ENCODE data around the gene FRA10AC1.
A peak's percentile ranks its signal among the peaks of the same experiment; 100 is the strongest.

The FRA10AC1 gene, protein sequence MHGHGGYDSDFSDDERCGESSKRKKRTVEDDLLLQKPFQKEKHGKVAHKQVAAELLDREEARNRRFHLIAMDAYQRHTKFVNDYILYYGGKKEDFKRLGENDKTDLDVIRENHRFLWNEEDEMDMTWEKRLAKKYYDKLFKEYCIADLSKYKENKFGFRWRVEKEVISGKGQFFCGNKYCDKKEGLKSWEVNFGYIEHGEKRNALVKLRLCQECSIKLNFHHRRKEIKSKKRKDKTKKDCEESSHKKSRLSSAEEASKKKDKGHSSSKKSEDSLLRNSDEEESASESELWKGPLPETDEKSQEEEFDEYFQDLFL

DNA sequence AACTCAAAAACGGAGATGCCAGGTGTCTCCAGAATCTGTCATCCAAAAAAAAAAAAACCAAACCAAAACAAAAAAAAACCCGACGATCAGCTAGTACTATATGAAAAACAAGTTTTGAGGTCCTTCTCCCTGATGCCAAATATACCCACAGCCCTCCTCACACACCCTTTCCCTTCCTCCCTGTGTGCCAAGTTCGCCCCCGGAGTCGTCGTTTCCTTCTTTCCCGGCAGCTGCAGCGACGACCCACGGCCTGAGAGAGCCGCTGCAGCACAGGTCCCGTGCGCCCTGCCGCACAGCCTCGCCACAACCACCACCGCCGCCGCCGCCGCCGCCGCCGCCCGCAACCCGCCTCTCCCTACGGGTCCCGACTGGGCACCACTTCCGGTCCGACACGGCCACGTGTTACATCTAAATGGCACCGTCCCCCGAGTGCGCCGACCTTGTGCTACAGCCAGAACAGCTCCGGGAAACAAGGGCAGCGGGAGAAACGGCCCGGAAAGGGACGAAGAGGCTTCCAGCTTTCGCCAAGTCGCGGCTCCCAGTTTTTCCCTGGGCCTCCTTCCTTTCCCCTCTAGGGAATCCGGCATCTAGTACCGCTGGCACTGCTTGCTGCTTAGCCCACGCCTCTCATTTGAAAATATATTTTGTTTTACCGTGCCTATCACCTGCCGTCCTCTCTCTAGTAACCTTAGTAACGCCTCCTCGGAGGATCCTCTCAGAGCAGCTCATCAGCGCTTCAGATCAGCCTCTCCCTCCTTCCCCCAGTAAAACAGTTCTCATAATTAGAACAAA is at the start of gene FRA10AC1:
Gene FRA10AC1, minus strand, starts transcription at position 383 of the 792 bp plus-strand sequence. CDS start 2,486 bp downstream, outside the sequence.
- peak; percentile 97 for DNase-seq (ENCODE audit: low read depth, low spot score)

DNA sequence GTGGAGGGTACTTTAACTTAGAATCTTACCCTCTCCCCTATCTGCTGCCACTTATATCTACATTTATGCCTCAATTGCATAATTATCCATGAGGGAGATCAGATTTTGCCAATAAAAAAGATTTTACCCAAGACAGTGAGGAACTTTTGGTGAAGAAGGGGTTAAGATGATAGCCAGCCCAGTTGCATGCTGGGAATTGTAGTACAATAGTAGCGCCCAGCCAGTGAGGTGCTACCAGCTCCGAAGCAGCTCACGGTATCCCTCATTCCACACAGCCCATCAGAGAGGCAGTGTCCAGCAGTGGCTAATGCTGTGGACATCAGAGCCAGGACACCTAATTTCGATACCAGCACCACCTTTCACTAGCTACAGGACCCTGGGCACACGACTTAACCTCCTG is 49.4 kb upstream of the FRA10AC1 start:
- peak; percentile 58 for DNase-seq (ENCODE audit: low read depth, low spot score)

DNA sequence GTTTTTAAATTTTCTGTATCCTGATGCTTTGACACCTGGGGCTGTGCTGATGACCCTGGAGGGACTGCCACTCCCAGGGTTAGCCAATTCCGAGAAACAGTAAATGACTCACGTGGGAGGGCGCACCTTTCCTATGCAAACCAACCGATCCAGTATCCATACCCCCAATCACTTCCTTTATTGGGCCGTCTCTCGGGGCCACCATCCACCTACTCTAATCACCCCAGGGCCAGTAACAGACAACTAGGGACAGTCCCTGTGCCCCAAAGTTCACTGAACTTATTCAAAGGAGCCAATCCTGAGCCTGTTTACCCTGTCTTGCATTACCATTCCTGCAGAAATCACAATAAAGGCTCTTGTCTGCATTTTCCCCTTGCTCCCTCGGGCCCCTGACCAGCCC is 48.7 kb upstream of the FRA10AC1 start:
- DNase-seq (ENCODE audit: low read depth, low spot score), result no peak

DNA sequence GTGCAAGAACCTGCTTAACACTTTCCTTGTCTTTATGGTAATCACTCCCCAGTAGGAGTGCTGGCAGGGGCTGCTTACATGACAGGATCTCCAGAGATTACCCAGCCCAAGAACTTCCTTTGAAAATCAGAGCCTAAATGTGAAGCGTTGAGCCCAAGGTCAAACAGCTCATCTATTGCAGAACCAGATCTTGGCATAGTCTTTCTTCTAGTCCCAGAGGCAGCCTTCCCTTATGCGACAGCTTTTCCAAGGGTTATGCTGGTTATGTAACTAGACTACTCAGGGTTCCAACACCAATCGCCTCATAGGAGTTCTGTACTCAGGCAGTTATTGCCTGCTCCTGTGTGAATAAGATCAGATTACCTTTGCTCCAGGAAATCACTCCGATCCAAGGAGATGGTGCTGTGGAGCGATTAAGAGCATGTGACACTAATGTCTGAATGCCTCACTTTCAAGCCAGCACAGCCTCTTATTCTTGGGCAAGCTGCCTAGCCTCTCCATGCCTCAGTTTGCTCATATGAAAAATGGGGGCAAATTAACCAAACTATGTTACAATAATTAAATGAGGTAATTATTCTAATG is 46.9 kb upstream of the FRA10AC1 start:
- DNase-seq (ENCODE audit: low read depth, low spot score), result no peak

DNA sequence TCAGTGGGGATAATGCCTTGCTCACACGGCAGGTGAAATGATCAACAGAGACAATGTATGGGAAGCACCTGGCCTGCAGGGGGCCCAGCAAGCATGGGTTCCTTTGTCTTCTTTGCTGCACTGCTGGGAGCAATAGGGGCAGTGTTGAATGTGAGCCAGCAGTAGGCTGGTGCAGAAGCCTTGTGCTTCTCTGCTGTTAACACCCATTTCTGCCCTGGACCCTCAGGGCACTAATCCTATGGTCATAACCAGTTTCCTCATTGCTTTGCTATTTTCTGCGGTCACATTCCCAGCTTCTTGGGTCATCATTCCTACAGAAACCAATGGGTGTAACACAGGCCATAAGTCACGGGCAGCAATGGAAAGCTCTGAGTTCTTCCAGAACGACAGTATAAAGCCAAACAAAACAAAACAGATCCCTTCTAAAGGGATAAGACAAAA is 44.5 kb upstream of the FRA10AC1 start:
- peak; percentile 96 for DNase-seq (ENCODE audit: low read depth, low spot score)

DNA sequence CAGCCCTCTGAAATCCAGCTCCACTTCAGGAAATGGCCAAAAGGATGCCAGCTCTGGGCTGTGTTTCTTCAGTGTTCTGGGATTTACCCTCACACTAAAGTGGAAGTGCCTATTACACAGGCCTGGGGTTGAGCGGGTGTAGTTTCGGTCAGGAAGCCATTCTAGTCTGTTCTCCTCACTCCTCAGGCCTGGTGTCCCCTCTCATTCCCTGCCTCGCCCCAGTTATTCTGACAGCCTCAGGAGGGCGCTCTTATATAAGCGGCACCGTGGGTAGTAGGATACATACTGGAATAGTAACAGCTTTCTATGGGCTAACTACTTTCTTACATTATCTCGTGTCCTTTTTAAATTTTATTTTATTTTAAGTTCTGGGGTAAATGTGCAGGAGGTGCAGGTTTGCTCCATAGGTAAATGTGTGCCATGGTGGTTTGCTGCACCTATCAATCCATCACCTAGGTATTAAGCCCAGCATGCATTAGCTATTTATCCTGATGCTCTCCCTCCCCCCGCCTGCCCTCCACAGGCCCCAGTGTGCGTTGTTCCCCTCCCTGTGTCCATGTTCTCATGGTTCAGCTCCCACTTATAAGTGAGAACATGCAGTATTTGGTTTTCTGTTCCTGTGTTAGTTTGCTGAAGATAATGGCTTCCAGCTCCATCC is 43.1 kb upstream of the FRA10AC1 start:
- peak; percentile 77 for DNase-seq (ENCODE audit: low read depth, low spot score)

DNA sequence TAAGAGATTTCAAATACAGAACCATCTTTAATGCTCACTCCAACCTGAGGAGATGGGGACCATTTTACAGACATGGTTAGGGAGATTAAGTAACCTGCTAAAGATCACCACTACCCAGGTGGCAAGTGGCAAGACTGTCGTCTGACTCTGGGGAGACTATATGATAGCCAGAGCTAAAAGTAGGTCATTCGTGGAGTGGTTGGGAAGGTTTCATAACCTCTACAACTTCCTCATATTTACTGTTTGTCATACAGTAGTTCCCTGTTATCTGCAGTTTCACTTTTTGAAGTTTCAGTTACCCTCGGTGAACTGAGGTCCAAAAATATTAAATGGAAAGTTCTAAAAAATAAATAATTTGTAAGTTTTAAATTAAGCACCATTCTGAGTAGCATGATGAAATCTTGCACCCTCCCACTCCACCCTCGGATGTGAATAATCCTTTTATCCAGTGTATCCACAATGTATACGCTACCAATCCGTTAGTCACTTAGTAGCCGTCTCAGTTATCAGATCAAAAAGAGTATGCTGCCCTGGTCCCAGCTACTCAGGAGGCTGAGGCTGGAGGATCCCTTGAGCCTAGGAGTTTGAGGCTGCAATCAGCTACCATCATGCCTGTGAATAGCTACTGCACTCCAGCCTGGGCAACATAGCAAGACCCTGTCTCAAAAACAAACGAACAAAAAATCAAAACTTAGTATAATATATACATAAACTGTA is 40.4 kb upstream of the FRA10AC1 start:
- DNase-seq (ENCODE audit: low read depth, low spot score), result no peak

DNA sequence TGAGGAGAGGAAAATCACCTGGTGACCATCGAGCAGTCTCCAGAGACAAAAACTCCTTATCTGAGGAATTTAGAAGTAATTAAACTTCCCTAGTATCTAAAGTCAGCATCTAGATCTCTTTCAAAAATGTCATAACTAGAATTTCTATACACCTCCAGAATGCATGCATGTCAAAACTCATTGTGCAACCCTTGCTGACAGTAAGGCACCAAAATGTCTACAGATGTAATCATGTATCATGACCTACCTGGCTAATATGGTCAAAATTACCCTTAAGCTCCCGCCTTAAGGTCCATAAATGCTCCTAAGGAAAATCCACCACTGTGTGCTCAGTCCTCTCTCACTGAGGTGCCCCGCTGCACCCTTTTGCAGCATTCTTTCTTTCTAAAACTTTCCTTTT is 39.0 kb upstream of the FRA10AC1 start:
- no peak for DNase-seq (ENCODE audit: low read depth, low spot score)

DNA sequence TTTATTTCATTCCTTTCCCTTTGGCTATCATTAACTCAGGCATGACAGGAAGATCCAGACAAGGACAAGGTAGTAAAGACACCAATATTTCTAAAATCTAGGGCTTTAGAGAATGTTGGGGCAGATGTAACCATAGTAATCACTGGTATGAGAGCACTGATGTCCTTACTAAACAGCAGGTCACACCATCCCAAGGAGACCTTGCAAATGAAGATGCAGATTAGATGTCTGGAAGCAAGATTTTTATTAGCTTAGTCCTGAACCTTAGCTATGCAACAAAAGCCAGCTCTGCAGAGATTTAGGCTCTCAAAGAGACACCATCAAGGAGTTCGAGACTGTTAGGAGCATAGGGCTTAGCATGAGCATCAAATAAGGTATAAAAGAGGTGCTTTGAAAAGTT is 23.6 kb upstream of the FRA10AC1 start:
- DNase-seq (ENCODE audit: low read depth, low spot score), result no peak

DNA sequence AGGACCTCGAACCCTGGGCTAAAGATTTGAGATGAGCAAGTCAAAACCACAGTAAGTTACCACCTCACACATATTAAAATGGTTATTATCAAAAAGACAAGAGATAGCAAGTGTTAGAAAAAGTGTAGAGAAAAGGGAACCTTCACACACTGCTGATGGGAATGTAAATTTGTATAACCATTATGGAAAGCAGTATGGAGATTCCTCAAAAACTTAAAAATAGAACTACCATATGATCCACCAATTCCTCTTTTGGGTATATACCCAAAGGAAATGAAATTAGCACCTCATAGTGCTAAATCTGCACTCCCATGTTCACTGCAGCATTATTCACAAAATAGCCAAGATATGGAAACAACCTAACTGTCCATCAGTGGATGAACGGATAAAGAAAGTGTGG is 20.8 kb upstream of the FRA10AC1 start:
- no peak for DNase-seq (ENCODE audit: low read depth, low spot score)

DNA sequence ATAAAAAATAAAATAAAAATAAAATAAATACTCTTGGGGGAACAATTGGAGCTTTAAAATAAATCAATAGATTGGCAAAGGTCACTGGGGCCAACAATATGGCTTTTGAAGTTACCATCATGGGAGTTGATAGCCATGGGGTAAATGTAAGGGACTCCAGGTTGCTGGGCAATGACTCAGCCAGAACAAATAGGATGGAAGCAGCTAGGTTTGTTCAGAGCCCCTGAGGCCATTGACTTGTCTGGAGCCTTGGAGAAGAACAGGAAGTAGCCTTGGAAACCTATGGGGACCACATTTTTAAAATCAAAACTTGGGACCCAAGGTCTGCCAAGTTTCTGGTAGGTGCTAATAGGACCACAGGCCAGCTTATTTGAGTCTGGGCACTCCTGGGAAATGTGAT is 20.2 kb upstream of the FRA10AC1 start:
- DNase-seq (ENCODE audit: low read depth, low spot score), result no peak

DNA sequence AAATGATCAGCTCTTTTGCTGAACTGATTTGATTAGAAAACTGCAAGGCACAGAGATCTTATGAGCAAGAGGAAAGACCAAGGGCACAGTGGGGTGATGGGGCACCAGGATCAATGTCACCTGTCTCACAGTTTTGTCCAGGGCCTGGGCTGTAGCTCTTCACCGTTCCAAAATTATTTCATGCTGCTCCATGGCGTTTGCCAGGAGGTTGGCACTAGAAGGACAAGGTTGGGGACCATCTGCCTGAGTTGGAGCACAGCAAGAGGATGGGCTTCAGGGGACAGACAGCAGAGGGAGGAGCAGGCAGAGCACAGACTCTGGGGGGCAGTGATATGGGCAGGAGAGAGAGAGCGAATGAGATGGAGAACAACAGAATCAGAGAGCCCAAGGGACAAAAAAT is 17.5 kb upstream of the FRA10AC1 start:
- no peak for DNase-seq (ENCODE audit: low read depth, low spot score)

DNA sequence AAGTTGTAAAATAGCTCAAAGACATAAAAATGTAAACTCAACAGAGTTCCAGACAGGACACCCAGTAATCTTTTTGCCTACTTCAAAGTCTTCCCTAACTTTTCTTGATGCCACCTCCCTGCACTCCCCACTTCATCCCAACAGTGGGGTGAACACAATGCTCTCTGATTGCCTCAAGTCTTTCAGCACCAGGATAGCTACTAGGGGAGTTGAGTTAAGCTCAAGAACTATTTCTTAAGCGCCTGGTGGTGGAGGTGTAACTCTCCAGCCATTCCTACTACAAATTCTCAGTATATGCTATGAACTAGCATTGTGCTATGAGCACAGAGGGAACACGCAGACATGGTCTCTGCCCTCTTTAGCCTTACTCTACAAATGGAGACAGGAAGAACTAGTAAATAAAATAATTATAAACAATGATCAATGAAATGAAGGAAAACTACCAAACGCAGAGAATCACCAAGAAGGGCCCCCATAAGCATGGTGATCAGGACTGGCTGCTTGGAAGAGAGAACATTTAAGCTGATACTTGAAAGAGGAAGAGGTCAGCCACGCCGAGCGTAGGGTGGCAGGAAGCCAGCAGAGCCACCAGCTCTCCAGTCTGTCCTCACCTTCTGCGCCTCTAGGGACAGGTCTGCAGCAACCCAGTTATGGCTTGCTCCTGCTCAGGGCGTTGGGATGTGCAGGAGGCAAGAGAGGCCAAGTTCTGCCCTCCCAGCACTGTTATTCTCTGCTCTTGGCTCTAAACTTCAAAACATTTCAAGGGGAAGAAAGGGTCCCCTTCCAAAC is 16.7 kb upstream of the FRA10AC1 start:
- no peak for DNase-seq (ENCODE audit: low read depth, low spot score)

DNA sequence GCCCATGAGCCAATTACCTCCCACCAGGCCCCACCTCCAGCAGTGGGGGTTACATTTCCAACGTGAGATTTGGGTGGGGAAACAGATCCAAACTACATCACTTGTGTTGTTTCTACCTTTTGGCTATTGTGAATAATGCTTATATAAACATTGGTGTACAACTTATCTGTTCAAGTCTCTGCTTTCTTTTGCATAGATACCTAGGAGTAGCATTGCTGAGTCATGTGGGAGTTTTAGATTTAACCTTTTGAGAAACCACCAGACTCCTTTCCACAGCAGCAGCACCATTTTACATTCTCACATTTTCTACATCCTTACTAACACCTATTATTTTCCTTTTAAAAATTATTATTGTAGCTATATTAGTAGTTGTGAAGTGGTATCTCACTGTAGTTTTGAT is 14.4 kb upstream of the FRA10AC1 start:
- no peak for DNase-seq (ENCODE audit: low read depth, low spot score)

DNA sequence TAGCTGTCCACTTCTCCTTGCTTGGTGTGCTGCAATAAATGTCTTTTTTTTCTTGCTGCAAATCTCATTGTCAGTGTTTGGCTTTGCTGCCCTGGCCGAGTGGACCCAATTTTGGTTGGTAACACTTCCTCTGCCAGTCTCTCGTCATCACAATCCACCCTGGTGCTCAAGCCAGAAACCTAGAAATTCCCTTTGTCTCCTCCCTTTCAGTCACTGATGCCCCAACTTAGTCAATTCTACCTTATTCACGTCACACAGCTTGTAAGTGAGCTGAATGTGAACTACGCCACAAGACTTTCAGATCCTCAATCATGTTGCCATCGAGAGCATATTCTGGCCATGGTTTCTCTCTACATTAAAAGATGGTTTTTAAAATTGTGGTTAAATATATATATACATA is 13.0 kb upstream of the FRA10AC1 start:
- no peak for DNase-seq (ENCODE audit: low read depth, low spot score)

DNA sequence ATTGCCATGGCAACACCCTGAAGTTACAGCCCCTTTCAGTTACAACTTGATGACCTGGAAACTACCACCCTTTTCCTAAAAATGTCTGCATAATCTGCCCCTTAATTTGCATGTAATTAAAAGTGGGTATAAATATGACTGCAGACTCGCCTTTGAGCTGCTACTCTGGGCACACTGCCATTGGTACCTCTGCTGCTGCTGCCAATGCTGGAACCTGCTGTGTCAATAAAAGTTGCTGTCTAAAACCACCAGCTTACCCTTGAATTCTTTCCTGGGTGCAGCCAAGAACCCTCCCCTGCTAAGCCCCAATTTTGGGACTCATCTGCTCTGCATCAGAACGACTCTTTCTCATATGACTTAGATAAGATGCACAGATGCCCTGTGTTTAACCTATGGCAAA is 10.2 kb upstream of the FRA10AC1 start:
- peak; percentile 4 for DNase-seq (ENCODE audit: low read depth, low spot score)

DNA sequence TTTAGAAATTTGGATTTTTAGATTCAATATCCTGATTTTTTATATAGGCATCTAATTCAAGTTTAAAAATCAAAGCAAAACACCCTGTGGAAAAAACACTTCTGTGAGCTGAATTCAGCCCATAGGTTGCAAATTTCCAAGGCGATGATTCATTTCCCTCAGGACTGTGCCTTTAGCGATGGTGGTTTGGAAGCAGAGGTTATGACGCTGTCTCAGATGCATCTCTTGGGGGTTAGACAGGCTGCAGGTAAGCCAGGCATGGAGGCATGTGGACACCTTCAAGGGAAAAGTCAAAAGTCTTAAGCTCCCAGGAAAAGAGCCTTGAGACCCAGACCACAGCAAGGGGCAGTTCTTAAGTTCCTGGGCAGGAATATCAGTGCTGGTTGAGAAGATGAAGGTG is 9.5 kb upstream of the FRA10AC1 start:
- DNase-seq (ENCODE audit: low read depth, low spot score), result peak; percentile 4

DNA sequence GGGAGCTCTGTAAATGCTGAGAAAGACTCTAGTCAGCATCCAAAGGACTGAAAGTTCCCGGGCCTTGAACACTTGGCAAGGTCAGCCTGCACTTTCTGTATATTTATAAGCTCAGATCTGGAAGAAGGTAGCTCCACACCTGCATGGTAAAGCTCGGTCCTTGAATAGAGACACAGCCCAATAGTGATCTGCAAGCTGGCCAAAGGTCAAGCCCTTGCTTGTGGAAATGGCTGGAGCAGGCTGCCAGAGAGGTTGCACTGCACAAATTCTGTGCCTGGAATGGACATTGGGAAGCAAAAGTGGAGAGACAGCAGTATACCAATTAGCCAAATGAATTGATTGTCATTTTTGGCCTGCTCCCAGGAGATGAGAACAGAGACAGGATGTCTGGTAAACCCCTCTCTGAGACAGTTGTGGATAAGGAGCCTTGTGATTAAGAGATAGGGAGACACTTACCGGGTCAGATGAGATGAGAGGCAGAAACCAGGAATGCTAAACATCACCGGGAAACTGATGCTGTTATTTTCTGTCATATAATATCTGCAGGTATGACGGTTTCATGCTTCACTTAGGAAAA is 8.0 kb upstream of the FRA10AC1 start:
- no peak for DNase-seq (ENCODE audit: low read depth, low spot score)

DNA sequence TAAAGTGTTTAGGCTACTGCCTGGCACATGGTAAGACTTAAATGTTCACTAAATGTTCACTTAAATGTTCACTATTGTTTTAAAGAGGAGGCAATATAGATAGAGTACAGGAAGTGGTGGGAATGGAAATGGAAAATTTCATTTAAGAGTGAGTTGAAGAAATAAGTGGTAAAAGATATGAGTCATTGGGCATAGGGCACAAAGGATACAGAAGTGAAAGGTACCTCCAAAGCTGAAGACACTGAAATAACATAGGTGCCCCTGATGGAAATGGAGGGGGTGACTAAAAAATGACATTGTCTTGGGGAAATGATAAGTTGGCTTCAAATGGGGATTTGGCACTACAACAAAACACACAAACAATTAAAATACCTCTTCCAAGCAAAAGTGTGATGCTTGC is 5.2 kb upstream of the FRA10AC1 start:
- DNase-seq (ENCODE audit: low read depth, low spot score), result no peak

DNA sequence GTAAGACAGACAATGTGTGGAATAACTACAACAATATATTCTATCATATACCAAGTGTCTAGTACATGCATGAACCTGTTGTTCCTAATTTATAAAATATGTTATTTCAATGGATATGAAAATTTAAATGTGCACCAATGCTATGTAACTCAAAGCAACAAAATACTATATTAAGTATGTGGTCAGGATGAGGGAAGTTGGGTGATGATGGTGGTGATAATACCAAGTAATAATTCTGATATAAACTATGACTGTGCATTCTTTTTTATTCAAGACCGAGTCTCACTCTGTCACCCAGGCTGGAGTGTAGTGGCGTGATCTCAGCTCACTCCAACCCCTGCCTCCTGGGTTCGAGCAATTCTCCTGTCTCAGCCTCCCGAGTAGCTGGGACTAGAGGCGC is 2.1 kb upstream of the FRA10AC1 start:
- DNase-seq (ENCODE audit: low read depth, low spot score), result no peak
